Midbrain (tissue), 1 donor: ENCODE data around the gene GALNT12.

Experiments used
- DNase-seq: peaks from one replicate; lab custom pipeline; 2025; lab: John Stamatoyannopoulos, UW

Gene GALNT12

GRCh38 chr9:98880311-98881015 lies 73.0 kb downstream of the GALNT12 start:
- DNase-seq, result no peak

- DNase-seq, result no peak
Measured at GRCh38 chr9:98881356-98881755, 73.9 kb downstream of the GALNT12 start.

GRCh38 chr9:98881836-98882568 lies 74.5 kb downstream of the GALNT12 start:
- no peak for DNase-seq

- no peak for DNase-seq
Measured at GRCh38 chr9:98882569-98882923, 75.1 kb downstream of the GALNT12 start.

GRCh38 chr9:98883276-98883675 lies 75.8 kb downstream of the GALNT12 start:
- DNase-seq, result no peak

- DNase-seq, result no peak
Measured at GRCh38 chr9:98884849-98885248, 77.4 kb downstream of the GALNT12 start.

- DNase-seq, result no peak
Measured at GRCh38 chr9:98885575-98886295, 78.3 kb downstream of the GALNT12 start.

GRCh38 chr9:98886691-98887229 lies 79.3 kb downstream of the GALNT12 start:
- DNase-seq, result no peak

- DNase-seq, result no peak
Measured at GRCh38 chr9:98887918-98888510, 80.5 kb downstream of the GALNT12 start.

GRCh38 chr9:98888801-98889421 lies 81.4 kb downstream of the GALNT12 start:
- DNase-seq, result no peak

- DNase-seq, result no peak
Measured at GRCh38 chr9:98890256-98890655, 82.8 kb downstream of the GALNT12 start.

- DNase-seq, result no peak
Measured at GRCh38 chr9:98892288-98892687, 84.8 kb downstream of the GALNT12 start.

GRCh38 chr9:98892690-98893089 lies 85.2 kb downstream of the GALNT12 start:
- DNase-seq, result no peak

GRCh38 chr9:98894171-98894570 lies 86.7 kb downstream of the GALNT12 start:
- no peak for DNase-seq

- DNase-seq, result no peak
Measured at GRCh38 chr9:98894761-98895160, 87.3 kb downstream of the GALNT12 start.

- DNase-seq, result no peak
Measured at GRCh38 chr9:98896632-98897031, 89.2 kb downstream of the GALNT12 start.

GRCh38 chr9:98897745-98898144 lies 90.3 kb downstream of the GALNT12 start:
- DNase-seq, result no peak

GRCh38 chr9:98899408-98900056 lies 92.1 kb downstream of the GALNT12 start:
- DNase-seq, result no peak
